GM12878 (cell line): ENCODE data around the gene RPUSD2. TPM values are rescaled to one million over a fixed set of nuclear protein-coding genes. Genes with fewer than 3 reads are reported as not detected.

ENCODE experiments used
- ATAC-seq: fragments of 200-7000 bp; cut with Tn5 transposase; 3 replicates; pipeline ENCODE4 v1.9.1; 2020; ENCODE audit warnings: mild to moderate bottlenecking, moderate library complexity
- BruUV-seq: library from RNA; stranded (reverse); fragments of 400-500 nt; replicated peaks from 2 replicates; lab custom pipeline; 2021; lab: Mats Ljungman, UMichigan
- CTCF ChIA-PET: fragments of 300-600 bp; sonication (Branson Sonifier 250); formaldehyde crosslinking; extraction: SDS; loops from one replicate; lab custom pipeline; 2021; ENCODE audit warnings: inconsistent platforms; lab: Yijun Ruan, JAX
- POLR2A ChIA-PET: fragments of 350-600 bp; formaldehyde crosslinking; extraction: SDS; loops from one replicate; lab custom pipeline; 2021; ENCODE audit warnings: inconsistent platforms; lab: Charles Lee
- RAD21 ChIA-PET: fragments of 300-600 bp; sonication (Branson Sonifier 250); formaldehyde crosslinking; loops from one replicate; lab custom pipeline; 2023; ENCODE audit warnings: antibody characterized with exemption; ENCODE audit not compliant: unreplicated experiment; lab: Charles Lee
- SMC1A ChIA-PET: fragments of 300-600 bp; sonication (Branson Sonifier 250); formaldehyde crosslinking; loops from one replicate; lab custom pipeline; 2023; ENCODE audit not compliant: unreplicated experiment, uncharacterized antibody; lab: Charles Lee
- DNase-seq: peaks from one replicate; pipeline ENCODE4 v3.0.0-alpha.2; 2011; ENCODE audit warnings: low read depth, low spot score
- FAIRE-seq: peaks from 3 replicates; lab custom pipeline; 2011; peaks lifted over from hg19 to GRCh38; lab: Jason Lieb, UNC
- H2AFZ ChIP-seq: 2 replicates; pipeline ENCODE4 v1.6.0; 2011; ENCODE audit warnings: low read depth, low read length, control low read depth; ENCODE audit not compliant: control insufficient read depth
- H3K27ac ChIP-seq: 2 replicates; pipeline ENCODE4 v1.5.1; 2011; ENCODE audit warnings: control low read depth; ENCODE audit not compliant: control insufficient read depth, insufficient read depth
- H3K27me3 ChIP-seq, 2 experiments: replicated peaks in 1 of 2; 2 replicates each; pipeline versions ENCODE4 v1.6.0 to v1.6.1; 2011; ENCODE audit warnings: low read length in 1 of 2; ENCODE audit not compliant: control insufficient read depth in 2 of 2, insufficient read depth in 2 of 2
- H3K36me3 ChIP-seq, 2 experiments: 2 replicates each; pipeline ENCODE4 v1.5.1; 2011; ENCODE audit warnings: low read length in 1 of 2; ENCODE audit not compliant: control insufficient read depth in 2 of 2, insufficient read depth in 2 of 2
- H3K4me1 ChIP-seq: 2 replicates; pipeline ENCODE4 v1.6.1; 2011; ENCODE audit warnings: mild to moderate bottlenecking, low read length, moderate library complexity, mixed read lengths; ENCODE audit not compliant: control insufficient read depth, insufficient read depth
- H3K4me2 ChIP-seq: 2 replicates; pipeline ENCODE4 v1.6.0; 2011; ENCODE audit warnings: control low read depth; ENCODE audit not compliant: control insufficient read depth, insufficient read depth
- H3K4me3 ChIP-seq: fragments of 200-600 bp; sonication (generic); 2 replicates; pipeline ENCODE4 v1.5.1; 2016
- H3K79me2 ChIP-seq: 2 replicates; pipeline ENCODE4 v1.6.0; 2011; ENCODE audit warnings: low read length; ENCODE audit not compliant: control insufficient read depth, insufficient read depth
- H3K9ac ChIP-seq: 2 replicates; pipeline ENCODE4 v1.8.0; 2011; ENCODE audit warnings: low read length, control low read depth, mixed read lengths; ENCODE audit not compliant: control insufficient read depth, insufficient read depth
- H3K9me3 ChIP-seq: replicated peaks from 3 replicates; pipeline ENCODE4 v1.5.1; 2011; ENCODE audit warnings: mild to moderate bottlenecking, low read length; ENCODE audit not compliant: control insufficient read depth, insufficient read depth
- H4K20me1 ChIP-seq: 2 replicates; pipeline ENCODE4 v1.6.0; 2011; ENCODE audit not compliant: control insufficient read depth, insufficient read depth
- HDAC6 ChIP-seq: fragments of 200-600 bp; sonication (generic); IDR thresholded peaks from one replicate; pipeline ENCODE4 v1.8.0; 2017; ENCODE audit warnings: antibody characterized with exemption; ENCODE audit not compliant: unreplicated experiment
- MEF2B ChIP-seq: fragments of 450-650 bp; IDR thresholded peaks from 2 replicates; pipeline ENCODE4 v1.6.1; 2018; ENCODE audit warnings: mild to moderate bottlenecking, moderate library complexity; ENCODE audit not compliant: partially characterized antibody, poor library complexity, severe bottlenecking
- RCOR1 ChIP-seq: conservative IDR thresholded peaks from 2 replicates; pipeline ENCODE4 v1.6.1; 2012; ENCODE audit warnings: low read depth, low read length, improper control_type of control experiment
- ZSCAN29 ChIP-seq: fragments of 450-650 bp; IDR thresholded peaks from 2 replicates; pipeline ENCODE4 v1.6.1; 2017; ENCODE audit warnings: mild to moderate bottlenecking, moderate library complexity
- WGBS: methylation state at CpG from one replicate; pipeline ENCODE4 v1.1.6; 2016; ENCODE audit warnings: low lambda C conversion rate; ENCODE audit not compliant: insufficient replicate concordance, insufficient coverage; ENCODE audit errors: missing lambda C conversion rate; 5-methylcytosine and 5-hydroxymethylcytosine counted together
- in situ Hi-C: fragments of 300-500 bp; cut with MboI; formaldehyde crosslinking; loops from 9 replicates; pipeline ENCODE4 v1.14.3; 2018; ENCODE audit warnings: mixed read lengths
- intact Hi-C: fragments of 100-400 bp; cut with micrococcal nuclease; formaldehyde crosslinking; loops from one replicate; pipeline ENCODE4 v1.14.2; 2022; ENCODE audit not compliant: unreplicated experiment
- polyA plus RNA-seq, 11 experiments: library from polyadenylated mRNA; depleted of rRNA in 4 of 11; unstranded in 6 of 11; stranded (reverse) in 5 of 11; fragments of >200 nt; fragmentation: Nextera tagmentation in 4 of 11; fragmentation: Illumina TruSeq in 1 of 11; extraction: Ambion mirVana in 4 of 11; extraction: Trizol in 1 of 11; gene quantifications; 1 replicate in 1 of 11; 2 replicates in 10 of 11; pipeline versions ENCODE4 v1.2.1 to v1.2.3, GENCODE V29; 2011 to 2016; ENCODE audit warnings: inconsistent platforms in 2 of 11, missing spikeins in 2 of 11, low read depth in 1 of 11
- total RNA-seq, 4 experiments: library from RNA; depleted of rRNA in 3 of 4; stranded (reverse); fragments of >200 nt in 3 of 4; fragmentation: Illumina TruSeq in 1 of 4; extraction: Trizol in 1 of 4; gene quantifications; 2 replicates each; pipeline versions ENCODE4 v1.2.1 to v1.2.3, GENCODE V29; 2013 to 2021
- TF ChIP-seq, protein P1 (sequence below): fragments of 450-650 bp; IDR thresholded peaks from 2 replicates; pipeline ENCODE4 v1.6.1; 2017; ENCODE audit warnings: mild to moderate bottlenecking, moderate library complexity
- TF ChIP-seq, protein P2 (sequence below): fragments of 450-650 bp; IDR thresholded peaks from 2 replicates; pipeline ENCODE4 v1.6.1; 2018; ENCODE audit warnings: borderline replicate concordance, mild to moderate bottlenecking; ENCODE audit not compliant: partially characterized antibody
- TF ChIP-seq, protein P3 (sequence below): fragments of 450-650 bp; IDR thresholded peaks from 2 replicates; pipeline ENCODE4 v1.6.1; 2017; ENCODE audit warnings: borderline replicate concordance

The RPUSD2 gene
- total and polyA plus RNA-seq, 10 of the 15 experiments (the other 5 are each of a cell fraction or from before 2014, with no cell fraction given): 4.0 to 33.3 (median 18.5) TPM

DNA sequence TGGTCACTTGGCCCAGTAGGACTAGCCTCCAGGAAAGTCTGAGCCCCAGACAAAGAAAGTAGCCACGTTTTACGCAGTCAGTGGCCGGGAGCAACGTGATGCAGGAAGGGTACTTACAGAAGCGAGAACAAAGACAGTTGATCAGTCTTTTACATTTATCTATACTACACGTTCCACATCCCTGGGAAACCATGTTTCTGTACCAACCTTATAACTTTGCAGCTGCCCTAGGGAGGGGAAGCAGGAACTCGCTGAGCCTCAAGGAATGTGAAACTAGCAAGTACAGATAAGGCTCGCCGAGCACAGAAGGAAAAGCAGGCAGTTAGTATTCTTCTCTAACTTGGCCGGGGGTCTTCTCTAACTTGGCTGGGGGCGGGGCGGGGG lies 21.6 kb downstream of the RPUSD2 start:
- in situ Hi-C loops: no loop called here
- ChIA-PET SMC1A (interaction anchor here (1.3 to 3.5 kb wide), 10 partner anchors 10 to 103 kb away, joined by 3 to 24 read pairs (median 4); partner anchors contain the start of gene RPUSD2), POLR2A (interaction anchor here (1.2 to 2.7 kb wide), 2 partner anchors 25 to 32 kb away, joined by 7 to 21 read pairs; partner anchors contain the start of gene CCDC32), RAD21 (interaction anchor here (0.8 to 3.2 kb wide), 8 partner anchors 8 to 187 kb away, joined by 3 to 17 read pairs (median 5); partner anchors contain the start of genes CCDC32 and RPUSD2), CTCF (interaction anchor here (0.6 to 4.2 kb wide), 14 partner anchors 10 to 816 kb away, joined by 3 to 56 read pairs (median 8); partner anchors contain the start of genes CCDC32, RPUSD2 and VPS18)
- Histone ChIP-seq H3K27ac (no peak overlapping the region), H3K27me3 (no peaks in the 10 kb centered on the region), H3K79me2 (peaks cover 14% of the 10 kb centered on the region), H2AFZ (no peak overlapping the region), H3K36me3 (no peaks in the 10 kb centered on the region), H3K4me2 (no peak overlapping the region), H3K4me1 (peaks cover 9% of the 10 kb centered on the region; the same call in 1 of the 2 replicates), H4K20me1 (no peaks in the 10 kb centered on the region), H3K9ac (no peak overlapping the region), H3K4me3 (0 out of 2 replicates have a peak overlapping the region, but pooled peaks have one; percentile 43), H3K9me3 (no peaks in the 10 kb centered on the region)
- TF ChIP-seq, protein P1, sequence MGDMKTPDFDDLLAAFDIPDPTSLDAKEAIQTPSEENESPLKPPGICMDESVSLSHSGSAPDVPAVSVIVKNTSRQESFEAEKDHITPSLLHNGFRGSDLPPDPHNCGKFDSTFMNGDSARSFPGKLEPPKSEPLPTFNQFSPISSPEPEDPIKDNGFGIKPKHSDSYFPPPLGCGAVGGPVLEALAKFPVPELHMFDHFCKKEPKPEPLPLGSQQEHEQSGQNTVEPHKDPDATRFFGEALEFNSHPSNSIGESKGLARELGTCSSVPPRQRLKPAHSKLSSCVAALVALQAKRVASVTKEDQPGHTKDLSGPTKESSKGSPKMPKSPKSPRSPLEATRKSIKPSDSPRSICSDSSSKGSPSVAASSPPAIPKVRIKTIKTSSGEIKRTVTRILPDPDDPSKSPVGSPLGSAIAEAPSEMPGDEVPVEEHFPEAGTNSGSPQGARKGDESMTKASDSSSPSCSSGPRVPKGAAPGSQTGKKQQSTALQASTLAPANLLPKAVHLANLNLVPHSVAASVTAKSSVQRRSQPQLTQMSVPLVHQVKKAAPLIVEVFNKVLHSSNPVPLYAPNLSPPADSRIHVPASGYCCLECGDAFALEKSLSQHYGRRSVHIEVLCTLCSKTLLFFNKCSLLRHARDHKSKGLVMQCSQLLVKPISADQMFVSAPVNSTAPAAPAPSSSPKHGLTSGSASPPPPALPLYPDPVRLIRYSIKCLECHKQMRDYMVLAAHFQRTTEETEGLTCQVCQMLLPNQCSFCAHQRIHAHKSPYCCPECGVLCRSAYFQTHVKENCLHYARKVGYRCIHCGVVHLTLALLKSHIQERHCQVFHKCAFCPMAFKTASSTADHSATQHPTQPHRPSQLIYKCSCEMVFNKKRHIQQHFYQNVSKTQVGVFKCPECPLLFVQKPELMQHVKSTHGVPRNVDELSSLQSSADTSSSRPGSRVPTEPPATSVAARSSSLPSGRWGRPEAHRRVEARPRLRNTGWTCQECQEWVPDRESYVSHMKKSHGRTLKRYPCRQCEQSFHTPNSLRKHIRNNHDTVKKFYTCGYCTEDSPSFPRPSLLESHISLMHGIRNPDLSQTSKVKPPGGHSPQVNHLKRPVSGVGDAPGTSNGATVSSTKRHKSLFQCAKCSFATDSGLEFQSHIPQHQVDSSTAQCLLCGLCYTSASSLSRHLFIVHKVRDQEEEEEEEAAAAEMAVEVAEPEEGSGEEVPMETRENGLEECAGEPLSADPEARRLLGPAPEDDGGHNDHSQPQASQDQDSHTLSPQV: no peak
- TF ChIP-seq ZSCAN29: no peak
- TF ChIP-seq, protein P2, sequence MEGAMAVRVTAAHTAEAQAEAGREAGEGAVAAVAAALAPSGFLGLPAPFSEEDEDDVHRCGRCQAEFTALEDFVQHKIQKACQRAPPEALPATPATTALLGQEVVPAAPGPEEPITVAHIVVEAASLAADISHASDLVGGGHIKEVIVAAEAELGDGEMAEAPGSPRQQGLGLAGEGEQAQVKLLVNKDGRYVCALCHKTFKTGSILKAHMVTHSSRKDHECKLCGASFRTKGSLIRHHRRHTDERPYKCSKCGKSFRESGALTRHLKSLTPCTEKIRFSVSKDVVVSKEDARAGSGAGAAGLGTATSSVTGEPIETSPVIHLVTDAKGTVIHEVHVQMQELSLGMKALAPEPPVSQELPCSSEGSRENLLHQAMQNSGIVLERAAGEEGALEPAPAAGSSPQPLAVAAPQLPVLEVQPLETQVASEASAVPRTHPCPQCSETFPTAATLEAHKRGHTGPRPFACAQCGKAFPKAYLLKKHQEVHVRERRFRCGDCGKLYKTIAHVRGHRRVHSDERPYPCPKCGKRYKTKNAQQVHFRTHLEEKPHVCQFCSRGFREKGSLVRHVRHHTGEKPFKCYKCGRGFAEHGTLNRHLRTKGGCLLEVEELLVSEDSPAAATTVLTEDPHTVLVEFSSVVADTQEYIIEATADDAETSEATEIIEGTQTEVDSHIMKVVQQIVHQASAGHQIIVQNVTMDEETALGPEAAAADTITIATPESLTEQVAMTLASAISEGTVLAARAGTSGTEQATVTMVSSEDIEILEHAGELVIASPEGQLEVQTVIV: no peak
- no peak for TF ChIP-seq HDAC6
- TF ChIP-seq, protein P3, sequence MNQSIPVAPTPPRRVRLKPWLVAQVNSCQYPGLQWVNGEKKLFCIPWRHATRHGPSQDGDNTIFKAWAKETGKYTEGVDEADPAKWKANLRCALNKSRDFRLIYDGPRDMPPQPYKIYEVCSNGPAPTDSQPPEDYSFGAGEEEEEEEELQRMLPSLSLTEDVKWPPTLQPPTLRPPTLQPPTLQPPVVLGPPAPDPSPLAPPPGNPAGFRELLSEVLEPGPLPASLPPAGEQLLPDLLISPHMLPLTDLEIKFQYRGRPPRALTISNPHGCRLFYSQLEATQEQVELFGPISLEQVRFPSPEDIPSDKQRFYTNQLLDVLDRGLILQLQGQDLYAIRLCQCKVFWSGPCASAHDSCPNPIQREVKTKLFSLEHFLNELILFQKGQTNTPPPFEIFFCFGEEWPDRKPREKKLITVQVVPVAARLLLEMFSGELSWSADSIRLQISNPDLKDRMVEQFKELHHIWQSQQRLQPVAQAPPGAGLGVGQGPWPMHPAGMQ: no peak
- no peak for TF ChIP-seq MEF2B
- TF ChIP-seq RCOR1: no peak
- 75% methylated on average over 12 of the region's 12 CpGs for WGBS
- BruUV-seq: no TSS peak
- FAIRE-seq: no peak
- intact Hi-C loops: loop anchor here (5.0 to 10.0 kb wide), 4 partner anchors 33 to 284 kb away; partner anchors contain the start of genes BAHD1, RHOV and RMDN3
- DNase-seq: no peak
- no peak for ATAC-seq
